Middle frontal gyrus (tissue), 1 donor: ENCODE results near the gene DHDH.

Experiments used
- DNase-seq: peaks from one replicate; pipeline ENCODE4 v3.0.0-alpha.2; 2015; ENCODE audit warnings: low spot score; ENCODE audit errors: extremely low spot score

Gene DHDH

DNA sequence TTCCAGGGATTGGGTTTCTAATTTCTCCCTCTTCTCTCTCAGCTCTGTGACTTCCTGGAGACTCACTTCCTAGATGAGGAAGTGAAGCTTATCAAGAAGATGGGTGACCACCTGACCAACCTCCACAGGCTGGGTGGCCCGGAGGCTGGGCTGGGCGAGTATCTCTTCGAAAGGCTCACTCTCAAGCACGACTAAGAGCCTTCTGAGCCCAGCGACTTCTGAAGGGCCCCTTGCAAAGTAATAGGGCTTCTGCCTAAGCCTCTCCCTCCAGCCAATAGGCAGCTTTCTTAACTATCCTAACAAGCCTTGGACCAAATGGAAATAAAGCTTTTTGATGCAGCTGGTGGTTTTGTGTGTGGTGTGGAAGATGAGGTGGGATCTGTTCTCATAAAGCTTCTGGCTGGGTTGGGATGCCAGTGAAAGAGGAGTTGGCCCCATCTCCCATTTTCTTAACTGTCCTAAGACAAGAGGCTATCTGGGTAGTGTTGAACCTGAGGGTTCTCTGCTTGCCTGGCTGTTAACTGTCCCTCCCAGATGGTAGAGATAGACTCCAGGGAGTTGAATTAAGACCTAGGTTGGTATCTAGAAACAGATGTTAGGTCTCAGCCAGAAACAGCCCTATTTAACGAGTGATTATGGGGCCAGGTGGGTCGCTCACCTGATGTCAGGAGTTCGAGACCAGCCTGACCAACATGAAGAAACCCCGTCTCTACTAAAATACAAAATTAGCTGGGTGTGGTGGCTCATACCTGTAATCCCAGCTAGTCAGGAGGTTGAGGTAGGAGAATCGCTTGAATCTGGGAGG is 33.2 kb downstream of the DHDH start:
- no peak for DNase-seq

GRCh38 chr19:48967346-48968178 is 34.1 kb downstream of the DHDH start:
- DNase-seq, result no peak

- no peak for DNase-seq
Measured at GRCh38 chr19:48968179-48968661, 34.7 kb downstream of the DHDH start.

- DNase-seq, result no peak
Measured at GRCh38 chr19:48968813-48969218, 35.3 kb downstream of the DHDH start.

DNA sequence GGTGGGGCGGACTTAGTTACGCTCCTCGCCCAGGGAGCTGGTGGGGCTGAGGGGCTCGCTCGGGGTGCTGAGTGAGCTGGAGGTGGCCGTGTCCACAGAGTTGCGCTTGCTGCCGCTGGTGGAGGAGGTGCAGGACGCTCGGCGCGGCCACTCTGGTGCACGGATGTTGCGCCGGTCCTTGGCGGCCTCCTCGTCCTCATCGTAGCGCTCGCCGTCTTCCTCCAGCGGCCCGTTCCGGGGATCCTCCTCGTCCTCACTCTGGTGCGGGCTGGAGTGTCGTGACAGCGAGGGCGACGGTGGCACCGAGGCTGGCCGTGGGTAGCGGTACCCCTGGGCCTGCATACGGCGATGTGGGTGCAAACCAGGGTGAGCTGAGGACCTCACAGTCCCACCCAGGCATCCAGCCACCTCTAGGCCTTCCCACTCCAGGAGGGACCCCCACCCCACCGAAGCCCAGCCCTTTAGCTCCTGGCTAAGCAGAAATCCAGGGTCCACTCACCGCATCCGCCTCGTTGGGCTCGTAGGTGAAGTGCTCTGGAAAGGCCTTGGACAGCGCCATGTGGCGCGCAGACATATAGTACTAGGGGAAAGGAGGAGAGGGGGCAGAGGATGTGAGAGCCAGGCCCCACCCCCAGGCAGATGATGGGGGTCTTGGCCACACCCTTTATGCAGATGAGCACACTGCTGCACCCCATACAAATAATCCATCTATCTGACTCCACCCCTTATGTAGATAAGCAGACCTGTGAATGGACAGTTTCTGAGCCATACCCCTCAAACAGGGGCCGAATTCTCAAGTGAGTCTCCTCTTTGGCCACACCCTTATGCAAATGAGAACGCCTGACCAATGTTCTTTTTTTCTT is 36.0 kb downstream of the DHDH start:
- no peak for DNase-seq

- no peak for DNase-seq
Measured at GRCh38 chr19:48970139-48970766, 36.8 kb downstream of the DHDH start.

- peak; percentile 61 for DNase-seq
Measured at GRCh38 chr19:48970923-48971395, 37.5 kb downstream of the DHDH start.

GRCh38 chr19:48975947-48976847 is 42.7 kb downstream of the DHDH start:
- DNase-seq, result no peak

GRCh38 chr19:48977061-48977460 is 43.6 kb downstream of the DHDH start:
- DNase-seq, result no peak

- no peak for DNase-seq
Measured at GRCh38 chr19:48982280-48982679, 48.8 kb downstream of the DHDH start.

- no peak for DNase-seq
Measured at GRCh38 chr19:48985711-48986110, 52.2 kb downstream of the DHDH start.

- DNase-seq, result no peak
Measured at GRCh38 chr19:48986211-48986610, 52.7 kb downstream of the DHDH start.

DNA sequence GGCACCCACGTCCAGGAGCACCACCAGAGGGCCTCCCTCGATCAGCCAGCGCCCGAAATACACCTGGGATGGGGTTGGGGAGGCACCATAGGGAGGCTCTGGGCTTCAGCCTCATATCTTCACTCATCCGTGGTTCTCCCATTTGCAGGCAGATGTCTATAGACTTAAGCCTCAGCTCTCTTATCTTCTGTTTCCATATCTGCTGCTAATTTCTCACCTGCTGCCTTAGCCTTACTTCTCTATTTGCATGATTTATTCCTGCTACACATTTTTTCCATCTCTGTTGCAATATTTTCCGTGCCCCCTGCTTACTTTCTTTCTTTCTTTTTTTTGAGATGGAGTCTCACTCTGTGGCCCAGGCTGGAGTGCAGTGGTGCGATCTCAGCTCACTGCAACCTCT is 53.8 kb downstream of the DHDH start:
- DNase-seq, result no peak

DNA sequence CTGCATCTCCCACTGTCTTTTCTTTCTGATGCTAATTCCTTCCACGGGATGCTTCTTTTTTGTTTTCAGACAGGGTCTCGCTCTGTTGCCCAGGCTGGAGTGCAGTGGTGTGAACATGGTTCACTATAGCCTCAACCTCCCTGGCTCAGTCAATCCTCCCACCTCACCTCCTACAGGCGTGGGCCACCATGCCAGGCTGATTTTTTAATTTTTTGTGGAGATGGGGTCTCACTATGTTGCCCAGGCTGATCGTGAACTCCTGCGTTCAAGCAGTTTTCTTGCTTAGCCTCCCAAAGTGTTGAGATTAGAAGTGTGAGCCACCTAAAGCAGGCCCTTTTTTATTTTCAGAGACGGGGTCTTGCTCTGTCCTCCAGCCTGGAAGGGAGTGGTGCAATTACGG is 54.8 kb downstream of the DHDH start:
- no peak for DNase-seq

GRCh38 chr19:48988860-48989259 is 55.4 kb downstream of the DHDH start:
- DNase-seq, result no peak

DNA sequence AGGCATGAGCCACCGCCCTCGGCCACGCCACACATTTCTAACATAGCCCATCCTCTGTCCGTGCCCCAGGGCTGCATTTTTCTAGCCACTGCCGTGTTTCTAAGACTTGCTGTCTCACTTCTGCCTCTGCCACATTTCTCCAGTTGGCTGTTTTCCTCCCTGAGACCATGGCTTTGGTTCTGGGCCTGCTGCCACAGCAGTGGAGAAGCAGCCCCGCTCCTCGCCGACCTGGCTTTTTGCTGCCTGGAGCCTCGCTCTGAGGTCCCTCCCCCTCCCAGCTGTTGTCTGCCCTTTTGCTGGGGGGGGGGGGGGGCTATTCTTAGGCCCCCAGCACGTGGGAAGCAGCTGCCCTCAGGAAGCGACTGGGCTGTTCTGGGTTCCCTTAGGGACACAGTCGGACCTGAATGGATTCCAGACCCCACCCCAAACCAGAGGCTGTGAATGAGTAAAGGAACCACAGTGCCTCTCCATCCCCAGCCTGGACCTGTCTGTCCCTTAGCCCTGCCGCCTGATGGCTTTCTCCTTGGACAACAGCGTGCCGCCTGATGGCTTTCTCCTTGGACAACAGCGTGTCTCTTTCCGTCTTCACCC is 56.3 kb downstream of the DHDH start:
- DNase-seq, result no peak

GRCh38 chr19:48990400-48990799 is 56.9 kb downstream of the DHDH start:
- DNase-seq, result no peak

DNA sequence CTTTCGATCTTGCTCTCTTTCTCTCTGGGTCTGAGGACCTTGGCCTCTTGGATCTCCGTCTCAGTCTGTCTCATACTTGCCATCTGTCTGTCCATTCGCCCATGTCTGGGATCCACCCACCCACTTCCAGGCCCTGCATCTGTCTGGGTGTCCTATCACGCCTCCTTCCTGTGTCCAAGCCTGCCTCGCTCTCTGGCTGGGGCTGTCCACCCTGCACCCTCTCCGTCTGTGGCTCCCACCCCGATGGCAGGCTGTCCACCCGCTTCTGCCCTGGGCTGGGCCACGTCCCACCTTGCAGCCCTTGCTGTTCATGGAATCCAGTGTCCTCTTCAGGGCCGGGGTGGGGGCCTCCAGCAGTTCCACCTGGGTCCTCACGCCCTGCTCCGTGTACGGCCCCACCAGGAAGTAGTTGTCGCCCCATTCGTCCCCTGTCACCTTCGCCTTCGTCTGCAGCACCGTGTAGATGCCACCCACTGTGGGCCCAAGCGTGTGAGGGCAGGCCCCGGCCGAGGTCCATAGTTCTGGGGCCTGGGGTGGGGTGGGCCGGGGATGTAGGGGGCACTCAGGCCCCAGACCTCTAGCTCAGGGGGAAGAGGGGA is 57.6 kb downstream of the DHDH start:
- DNase-seq, result no peak
